Germinal center (tissue), 1 donor: Measurements from ENCODE around the gene ARFGAP2.
"Not testable (repeated sequence)": the region's sequence is repeated elsewhere in the genome, so short reads cannot be mapped to it uniquely, and the experiment has no call there.

Experiments
- DNase-seq: peaks from one replicate; pipeline ENCODE4 v3.0.0; 2012; ENCODE audit warnings: mixed read lengths, low spot score

The ARFGAP2 gene

DNA sequence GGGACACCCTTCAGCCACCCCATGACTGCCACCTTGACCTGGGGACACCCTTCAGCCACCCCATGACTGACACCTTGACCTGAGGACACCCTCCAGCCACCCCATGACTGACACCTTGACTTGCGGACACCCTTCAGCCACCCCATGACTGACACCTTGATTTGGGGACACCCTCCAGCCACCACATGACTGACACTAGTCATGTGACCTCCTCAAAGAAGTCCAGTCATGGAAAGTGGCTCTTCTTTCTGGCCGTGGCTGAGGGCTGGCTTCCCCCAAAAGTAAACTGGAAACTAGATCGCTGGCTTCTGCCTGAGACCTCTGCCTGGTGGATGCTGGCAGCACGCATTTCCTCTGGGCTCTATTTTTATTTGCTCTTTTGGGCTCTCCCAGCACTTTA is 28.4 kb downstream of the ARFGAP2 start:
- DNase-seq: no peak

DNA sequence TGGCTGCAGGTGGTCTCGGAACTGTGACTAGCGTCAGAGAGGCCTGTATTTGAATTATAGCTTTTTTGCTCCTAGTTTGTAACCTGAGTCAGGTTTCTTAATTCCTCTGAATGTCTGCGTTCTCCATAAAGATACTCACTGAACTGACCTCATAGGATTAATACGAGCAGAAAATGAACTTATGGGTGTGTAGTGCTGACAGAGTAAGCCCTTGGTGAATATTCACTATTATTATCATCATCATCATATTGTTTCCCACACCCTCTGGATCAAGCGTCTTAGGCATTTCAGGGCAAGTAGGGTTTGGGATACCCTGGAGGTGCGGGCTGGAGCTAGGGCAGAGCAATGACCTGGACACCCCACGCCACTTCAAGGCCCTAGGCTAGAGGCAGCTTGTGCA is 29.0 kb downstream of the ARFGAP2 start:
- no peak for DNase-seq

DNA sequence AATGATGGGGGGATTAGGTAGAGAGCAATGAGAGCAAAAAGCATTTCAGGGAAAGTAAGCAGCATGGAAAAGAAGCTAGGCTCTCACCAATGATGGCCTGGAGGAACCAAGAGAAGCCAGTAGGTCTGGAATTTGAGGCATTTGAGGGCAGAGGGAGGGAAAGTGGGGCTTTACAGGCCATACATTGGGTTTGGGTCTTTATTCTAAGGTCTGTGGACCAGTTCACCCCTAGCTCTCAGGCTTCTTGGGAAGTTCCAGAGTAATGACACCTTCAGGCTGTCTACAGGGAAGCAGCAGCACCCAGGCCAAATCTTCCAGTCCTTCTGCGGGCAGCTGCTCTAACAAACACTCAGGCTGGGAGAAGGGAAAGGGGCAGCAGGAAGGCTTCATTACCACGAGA is 29.4 kb downstream of the ARFGAP2 start:
- DNase-seq: no peak

DNA sequence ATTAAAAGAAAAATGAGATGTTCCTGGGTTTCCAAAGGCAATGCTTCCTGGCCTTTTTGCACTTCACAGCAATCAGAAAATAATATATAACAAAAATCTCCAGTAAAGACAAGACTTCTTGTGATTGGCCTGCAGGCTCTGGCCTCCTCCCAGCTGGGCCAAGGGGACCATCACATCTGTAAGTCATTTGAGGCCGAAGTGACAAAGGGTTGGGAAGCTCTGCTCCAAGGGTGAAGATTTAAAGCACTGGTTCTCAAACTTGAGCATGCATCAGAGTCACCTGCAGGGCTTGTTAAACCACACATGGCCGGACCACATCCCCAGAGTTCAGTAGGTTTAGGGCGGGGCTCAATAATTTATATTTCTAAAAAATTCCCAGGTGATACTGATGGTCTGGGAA is 32.1 kb downstream of the ARFGAP2 start:
- DNase-seq: no peak

DNA sequence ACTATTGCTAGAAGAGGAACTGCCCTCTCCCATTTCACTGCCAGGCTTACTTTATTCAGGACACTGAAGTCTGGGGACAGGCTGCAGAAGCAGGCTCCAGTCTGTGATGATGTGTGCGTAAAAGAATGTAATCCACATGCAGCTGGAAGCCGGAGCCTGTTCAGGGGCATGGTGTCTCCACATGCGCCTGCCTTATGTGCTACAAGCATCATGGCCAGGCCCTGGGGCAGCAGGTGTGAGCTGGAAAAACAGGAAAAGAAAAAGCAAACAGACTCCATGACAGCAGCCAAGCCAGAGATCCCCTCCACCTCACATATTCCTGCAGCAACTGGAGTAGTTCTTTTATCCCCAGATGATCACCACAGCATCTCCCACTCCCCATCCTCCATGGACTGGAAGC is 33.4 kb downstream of the ARFGAP2 start:
- no peak for DNase-seq

DNA sequence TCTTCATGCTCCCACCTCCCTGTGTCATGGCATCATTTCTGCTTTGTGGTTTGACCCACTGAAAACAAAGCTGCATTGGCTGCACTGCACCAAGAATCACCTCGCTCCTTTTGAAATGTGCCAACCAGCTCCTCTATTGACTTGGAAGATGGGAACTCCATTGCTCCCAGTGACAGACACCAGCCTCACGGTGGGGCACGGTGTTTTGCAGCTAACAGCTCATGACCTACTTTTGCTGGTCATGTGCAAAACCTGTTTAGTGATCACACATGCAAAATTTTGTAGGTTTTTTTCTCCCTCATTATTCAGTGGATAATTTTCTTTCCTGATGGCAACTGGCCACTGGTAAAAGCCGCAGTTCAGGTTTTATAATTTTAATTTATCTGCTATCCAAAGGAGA is 36.8 kb downstream of the ARFGAP2 start:
- no peak for DNase-seq

DNA sequence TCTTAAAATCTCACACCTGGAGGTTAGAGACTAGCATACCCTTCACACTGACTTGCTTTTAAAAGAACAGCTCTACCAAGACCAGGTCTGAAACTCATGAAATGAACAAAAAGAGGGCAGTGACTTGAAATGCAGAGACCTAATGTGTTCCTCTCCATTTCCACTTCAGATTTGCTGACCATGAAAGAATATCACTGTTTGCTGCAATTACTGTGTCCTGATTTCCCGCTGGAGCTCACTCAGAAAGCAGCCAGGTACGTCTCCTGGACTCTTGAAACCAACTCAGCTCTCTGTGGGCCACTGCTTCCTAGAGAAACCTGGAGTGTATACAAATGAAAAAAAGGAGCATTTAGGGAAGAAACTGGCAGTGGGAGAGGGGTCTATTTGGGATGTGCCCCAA is 39.2 kb downstream of the ARFGAP2 start:
- no peak for DNase-seq

DNA sequence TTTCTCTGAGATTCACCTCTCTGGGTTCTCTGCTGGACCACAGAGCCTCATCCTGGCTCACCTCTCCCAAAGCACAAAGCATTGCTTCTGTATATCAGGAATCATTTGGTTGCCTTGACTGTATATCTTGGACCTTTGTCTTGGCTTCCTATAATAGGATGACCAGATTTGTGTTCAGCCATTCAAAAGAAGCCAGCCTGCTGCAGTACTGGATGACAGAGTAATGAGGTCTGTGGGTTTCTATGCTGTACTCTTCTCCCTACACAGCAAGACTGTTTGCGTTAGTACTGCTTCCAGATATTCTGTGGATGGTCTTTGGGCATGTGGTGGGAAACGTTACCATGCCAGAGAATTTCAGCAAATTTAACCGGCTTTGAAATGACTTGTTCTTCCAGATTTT is 39.8 kb downstream of the ARFGAP2 start:
- DNase-seq: no peak

DNA sequence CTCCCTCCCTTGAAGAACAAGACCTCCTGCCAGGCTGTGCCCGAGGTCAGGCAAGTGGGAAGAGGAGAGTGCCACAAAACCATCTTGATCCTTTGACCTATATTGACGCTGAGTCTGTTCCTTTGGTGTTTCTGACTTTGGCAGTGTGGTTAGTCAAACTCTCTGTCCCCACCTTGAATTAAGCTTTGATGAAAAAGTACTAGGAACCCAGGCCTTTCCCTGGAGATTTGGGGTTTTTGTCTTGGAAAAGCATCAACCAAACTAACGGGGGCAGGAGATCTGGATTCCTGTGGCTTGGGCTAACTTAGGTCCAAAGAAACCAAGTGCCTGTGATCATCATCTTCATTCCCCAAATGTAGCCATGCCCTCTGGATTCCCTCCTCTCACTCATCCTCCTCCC is 40.4 kb downstream of the ARFGAP2 start:
- no peak for DNase-seq

DNA sequence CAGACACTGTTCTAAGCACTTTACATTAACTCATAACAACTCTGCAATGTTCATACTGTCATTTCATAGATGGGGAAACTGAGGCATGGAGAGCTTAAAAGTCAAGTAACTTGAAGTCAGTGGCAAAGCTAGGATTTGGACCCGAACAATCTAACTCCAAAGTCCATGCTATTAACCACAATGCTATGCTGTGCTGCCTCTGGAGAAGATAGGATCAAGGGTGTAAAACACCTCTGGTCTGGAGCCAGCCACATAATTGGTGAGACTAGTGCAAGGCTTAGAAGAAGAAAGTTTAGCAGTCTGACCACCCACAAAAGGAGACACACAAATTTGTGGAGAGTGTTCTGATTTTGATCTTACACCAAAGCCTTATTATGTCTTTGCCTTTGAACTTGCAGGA is 43.7 kb downstream of the ARFGAP2 start:
- DNase-seq: no peak

DNA sequence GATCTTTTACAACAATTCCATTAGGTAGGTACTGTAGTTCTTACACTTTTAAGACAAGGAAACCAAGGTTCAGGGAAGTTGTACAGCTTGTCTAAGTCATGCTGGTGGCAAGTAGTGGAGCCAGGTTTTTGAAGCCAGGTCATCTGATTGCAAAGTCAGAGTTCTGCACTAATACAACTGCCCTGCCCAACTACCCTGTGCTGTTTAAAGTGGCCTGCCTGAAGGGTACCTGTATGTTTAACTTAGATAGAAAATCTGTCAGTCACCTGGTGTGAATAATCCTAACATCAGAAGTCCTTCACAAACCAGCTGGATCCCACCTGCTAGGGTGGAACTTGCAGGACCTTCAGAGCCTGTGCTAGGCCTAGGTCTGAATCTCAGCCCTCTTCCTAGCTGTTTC is 44.2 kb downstream of the ARFGAP2 start:
- DNase-seq: no peak

DNA sequence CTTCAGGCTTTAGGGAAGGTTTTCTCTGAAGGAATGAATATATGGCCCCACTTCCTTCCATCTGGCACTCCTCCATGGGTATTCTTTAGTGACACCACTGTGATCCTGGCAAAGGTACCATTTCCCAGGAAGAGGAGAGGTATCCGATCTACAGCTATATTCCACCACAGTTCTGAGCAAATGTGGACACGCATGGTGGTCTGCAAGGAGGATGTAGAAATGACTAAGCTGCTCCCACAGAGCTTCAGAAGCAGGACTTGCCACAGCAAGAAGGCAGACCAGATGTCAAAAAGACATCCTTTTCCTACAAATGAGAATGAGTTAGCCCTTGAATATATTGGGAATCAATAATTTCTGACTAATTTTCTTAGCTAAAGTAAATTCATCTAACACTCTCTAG is 45.5 kb downstream of the ARFGAP2 start:
- DNase-seq: no peak

DNA sequence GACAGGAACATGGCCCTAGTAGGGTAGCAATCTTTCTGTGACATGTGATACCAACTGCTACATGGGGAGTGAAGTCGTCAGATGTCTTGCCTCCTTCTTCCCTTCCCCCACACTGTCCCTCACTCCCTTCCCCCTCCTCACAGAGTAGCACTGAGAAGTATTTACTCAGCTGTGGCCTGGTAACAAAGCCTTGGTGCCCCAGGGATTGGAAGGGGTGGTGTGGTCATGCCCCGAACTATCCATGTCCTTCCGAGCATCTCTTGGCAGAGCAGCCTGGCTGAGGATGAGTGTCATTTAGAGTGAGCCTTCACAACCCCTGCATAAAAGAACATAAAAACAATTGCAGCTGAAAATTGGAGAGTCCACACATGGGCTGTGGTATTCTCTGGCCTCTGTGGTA is 46.1 kb downstream of the ARFGAP2 start:
- DNase-seq: no peak

DNA sequence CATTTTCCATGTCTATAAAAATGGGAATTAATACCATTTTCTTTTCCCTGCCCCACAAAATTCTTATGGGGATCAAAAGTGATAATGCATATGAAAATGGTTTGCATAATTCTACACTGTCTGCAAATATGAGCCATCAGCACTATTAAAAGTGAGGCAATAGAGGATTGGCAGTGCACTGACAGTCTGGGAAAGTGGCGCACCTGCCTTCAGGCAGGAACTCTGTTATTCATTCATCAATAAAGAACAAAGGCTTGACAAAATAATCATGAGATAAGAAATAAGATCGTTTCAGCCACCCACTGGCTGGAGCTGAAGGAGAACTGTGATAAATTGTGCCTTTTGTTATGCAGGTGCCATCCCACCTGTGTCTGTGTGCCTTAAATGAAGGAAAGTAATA is 49.5 kb downstream of the ARFGAP2 start:
- DNase-seq: no peak

DNA sequence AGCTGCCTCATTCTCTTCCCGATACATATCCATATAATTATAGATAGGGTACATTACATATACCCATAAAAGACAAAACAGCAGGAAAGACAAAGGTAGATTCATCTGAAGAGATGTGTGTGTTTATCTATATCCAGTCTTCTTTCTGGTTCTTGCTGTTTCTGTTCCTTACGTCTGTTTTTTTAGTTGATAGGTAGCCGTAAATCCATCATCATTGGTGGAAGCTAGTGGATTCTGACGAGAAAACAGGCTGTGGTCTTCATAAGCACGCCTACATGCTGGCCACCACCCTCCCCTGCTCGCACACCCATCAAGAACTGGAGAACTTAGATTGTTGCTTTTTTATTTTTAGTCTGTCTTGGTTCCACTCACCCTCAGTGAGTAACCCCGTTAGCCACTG is 51.6 kb downstream of the ARFGAP2 start:
- DNase-seq: no peak

DNA sequence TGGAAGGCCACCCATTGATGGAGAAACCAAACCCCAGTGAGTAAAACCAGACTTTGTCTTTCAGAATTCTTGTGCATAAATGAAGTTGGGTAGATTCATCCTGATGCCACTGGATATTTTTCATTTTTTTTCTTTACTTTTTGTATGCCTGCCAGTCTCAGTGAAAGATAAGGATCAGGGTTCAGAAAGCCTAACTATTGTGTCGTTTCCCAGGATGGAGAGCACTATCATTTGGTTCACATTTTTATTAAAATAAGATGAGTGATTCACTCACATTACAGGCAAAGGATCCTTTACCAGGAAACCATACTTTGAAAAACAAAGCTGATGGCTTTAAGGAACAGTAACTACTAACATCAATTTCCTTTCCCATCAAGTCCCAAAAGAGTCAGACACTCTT is 52.0 kb downstream of the ARFGAP2 start:
- DNase-seq: no peak

DNA sequence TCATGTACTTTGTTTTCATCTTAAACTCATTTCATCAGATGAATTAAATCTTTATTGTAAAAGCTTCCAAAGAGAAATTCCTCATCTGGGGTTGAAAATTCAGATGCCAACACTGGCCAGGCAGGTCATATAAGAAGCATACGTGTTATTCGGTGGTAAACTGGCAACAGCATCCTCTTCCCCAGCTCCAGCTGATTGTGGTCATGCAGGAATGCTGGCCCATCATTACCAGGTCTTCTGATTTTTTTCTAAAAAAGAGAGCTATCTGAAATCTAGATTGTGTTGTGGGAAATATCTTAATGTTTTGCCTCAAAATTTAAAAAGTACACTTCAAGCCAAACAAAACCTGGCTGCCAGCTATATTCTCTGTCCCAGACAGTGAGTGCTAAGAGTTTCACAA is 53.6 kb downstream of the ARFGAP2 start:
- no peak for DNase-seq

DNA sequence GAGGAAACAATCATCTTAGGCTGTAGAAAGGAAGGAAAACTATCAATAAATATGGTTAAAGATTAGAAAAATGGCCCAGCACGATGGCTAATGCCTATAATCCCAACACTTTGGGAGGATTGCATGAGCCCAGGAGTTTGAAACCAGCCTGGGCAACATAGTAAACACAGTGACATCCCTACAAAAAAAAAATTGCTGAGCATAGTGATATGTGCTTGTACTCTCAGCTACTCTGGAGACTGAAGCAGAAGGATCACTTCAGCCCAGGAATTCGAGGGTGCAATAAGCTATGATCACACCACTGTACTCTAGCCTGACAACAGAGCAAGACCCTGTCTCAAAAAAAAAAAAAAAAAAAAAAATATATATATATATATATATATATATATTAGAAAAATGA is 54.9 kb downstream of the ARFGAP2 start:
- DNase-seq: no peak

DNA sequence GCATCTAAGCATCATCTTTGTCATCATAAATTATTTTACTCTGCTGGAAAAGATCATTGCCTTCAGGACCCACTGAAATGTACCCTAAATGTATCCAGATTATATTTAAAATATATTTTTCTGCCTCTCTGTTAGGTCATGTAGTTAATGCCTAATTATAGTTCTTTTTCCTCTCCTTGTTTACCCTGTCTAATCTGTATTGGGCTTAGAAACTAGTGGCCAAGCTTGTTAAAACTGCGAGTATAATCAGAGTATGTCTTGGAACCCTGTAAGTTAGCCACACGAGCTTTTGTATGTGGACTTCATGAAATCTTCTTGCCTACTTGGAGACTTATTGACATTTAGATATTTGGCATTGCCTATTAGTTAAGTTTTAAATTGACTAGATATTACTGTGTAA is 55.6 kb downstream of the ARFGAP2 start:
- DNase-seq: no peak

DNA sequence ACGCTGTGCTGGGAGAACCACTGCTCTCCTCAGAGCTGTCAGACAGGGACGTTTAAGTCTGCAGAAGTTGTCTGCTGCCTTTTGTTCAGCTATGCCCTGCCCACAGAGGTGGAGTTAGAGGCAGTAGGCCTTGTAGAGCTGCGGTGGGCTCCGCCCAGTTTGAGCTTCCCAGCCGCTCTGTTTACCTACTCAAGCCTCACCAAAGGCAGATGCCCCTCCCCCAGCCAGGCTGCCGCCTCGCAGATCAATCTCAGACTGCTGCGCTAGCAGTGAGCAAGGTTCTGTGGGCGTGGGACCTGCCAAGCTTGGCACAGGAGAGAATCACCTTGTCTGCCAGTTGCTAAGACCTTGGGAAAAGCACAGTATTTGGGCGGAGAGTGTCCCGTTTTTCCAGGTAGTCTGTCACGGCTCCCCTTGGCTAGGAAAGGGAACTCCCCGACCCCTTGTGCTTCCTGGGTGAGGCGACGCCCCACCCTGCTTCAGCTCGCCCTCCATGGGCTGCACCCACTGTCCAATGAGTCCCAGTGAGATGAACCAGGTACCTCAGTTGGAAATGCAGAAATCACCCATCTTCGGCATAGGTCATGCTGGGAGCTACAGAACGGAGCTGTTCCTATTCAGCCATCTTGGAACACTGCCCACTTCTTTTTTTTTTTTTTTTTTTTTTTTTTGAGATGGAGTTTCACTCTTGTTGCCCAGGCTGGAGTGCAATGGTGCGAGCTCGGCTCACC is 57.6 kb downstream of the ARFGAP2 start:
- not testable (repeated sequence) for DNase-seq
